ENCODE results near the gene CNIH3.

Gene CNIH3

GRCh38 chr1:224700918-224701531 lies 84.9 kb downstream of the CNIH3 start:
- no peaks in the 10 kb centered on the region for H3K4me1 ChIP-seq (ENCODE audit: control extremely low read depth in 1 of 4, control insufficient read depth in 4 of 4, insufficient read depth in 4 of 4, low read length in 3 of 4)
- H3K27me3 ChIP-seq (replicated peaks in 2 of 5; ENCODE audit: control insufficient read depth in 4 of 5, insufficient read depth in 5 of 5, low read length in 4 of 5), result peaks cover 0 to 3% (median 2%) of the 10 kb centered on the region in 5 experiments
- CTCF ChIA-PET, result interaction anchor here (0.6 to 1.7 kb wide), 4 partner anchors 12 to 151 kb away, joined by 3 to 8 read pairs (median 4); no protein-coding TSS in a partner anchor
- DNase-seq, result peak in 2 of 3 donors; percentile 2 to 4
- H3K9me3 ChIP-seq (ENCODE audit: control extremely low read depth in 1 of 5, control insufficient read depth in 4 of 5, insufficient read depth in 2 of 5, low read depth in 1 of 5, low read length in 4 of 5), result no peaks in the 10 kb centered on the region
- POLR2A ChIA-PET, result no interaction called here
- H3K4me3 ChIP-seq (ENCODE audit: control insufficient read depth in 1 of 7, extremely low read depth in 1 of 7, insufficient read depth in 4 of 7, low read depth in 2 of 7, low read length in 6 of 7), result no peak overlapping the region
- no peak overlapping the region for H3K27ac ChIP-seq (ENCODE audit: insufficient read depth in 1 of 2, low read depth in 1 of 2, low read length in 2 of 2, poor library complexity in 1 of 2, severe bottlenecking in 2 of 2)
- WGBS (ENCODE audit: insufficient coverage), result 82% methylated on average over 3 of the region's 4 CpGs
- no peaks in the 10 kb centered on the region for H3K36me3 ChIP-seq (ENCODE audit: control insufficient read depth in 4 of 4, insufficient read depth in 4 of 4, low read length in 3 of 4)

GRCh38 chr1:224703702-224704101 lies 87.6 kb downstream of the CNIH3 start:
- no peak for DNase-seq
- H3K4me1 ChIP-seq (ENCODE audit: control extremely low read depth in 1 of 4, control insufficient read depth in 4 of 4, insufficient read depth in 4 of 4, low read length in 3 of 4), result no peaks in the 10 kb centered on the region
- H3K27ac ChIP-seq (ENCODE audit: insufficient read depth in 1 of 2, low read depth in 1 of 2, low read length in 2 of 2, poor library complexity in 1 of 2, severe bottlenecking in 2 of 2), result no peak overlapping the region
- CTCF ChIA-PET, result no interaction called here
- 97% methylated on average over 7 of the region's 7 CpGs for WGBS (ENCODE audit: insufficient coverage)
- no peaks in the 10 kb centered on the region for H3K36me3 ChIP-seq (ENCODE audit: control insufficient read depth in 4 of 4, insufficient read depth in 4 of 4, low read length in 3 of 4)
- no peaks in the 10 kb centered on the region for H3K9me3 ChIP-seq (ENCODE audit: control extremely low read depth in 1 of 5, control insufficient read depth in 4 of 5, insufficient read depth in 2 of 5, low read depth in 1 of 5, low read length in 4 of 5)
- H3K27me3 ChIP-seq (replicated peaks in 2 of 5; ENCODE audit: control insufficient read depth in 4 of 5, insufficient read depth in 5 of 5, low read length in 4 of 5), result peaks cover 0 to 3% (median 2%) of the 10 kb centered on the region in 5 experiments
- POLR2A ChIA-PET, result no interaction called here
- H3K4me3 ChIP-seq (ENCODE audit: control insufficient read depth in 1 of 7, extremely low read depth in 1 of 7, insufficient read depth in 4 of 7, low read depth in 2 of 7, low read length in 6 of 7), result no peak overlapping the region

GRCh38 chr1:224704107-224704735 lies 88.1 kb downstream of the CNIH3 start:
- Histone ChIP-seq H3K4me3 (ENCODE audit: control insufficient read depth in 1 of 7, extremely low read depth in 1 of 7, insufficient read depth in 4 of 7, low read depth in 2 of 7, low read length in 6 of 7) (no peak overlapping the region), H3K27ac (ENCODE audit: insufficient read depth in 1 of 2, low read depth in 1 of 2, low read length in 2 of 2, poor library complexity in 1 of 2, severe bottlenecking in 2 of 2) (no peak overlapping the region), H3K4me1 (ENCODE audit: control extremely low read depth in 1 of 4, control insufficient read depth in 4 of 4, insufficient read depth in 4 of 4, low read length in 3 of 4) (no peaks in the 10 kb centered on the region), H3K9me3 (ENCODE audit: control extremely low read depth in 1 of 5, control insufficient read depth in 4 of 5, insufficient read depth in 2 of 5, low read depth in 1 of 5, low read length in 4 of 5) (no peaks in the 10 kb centered on the region), H3K36me3 (ENCODE audit: control insufficient read depth in 4 of 4, insufficient read depth in 4 of 4, low read length in 3 of 4) (no peaks in the 10 kb centered on the region), H3K27me3 (replicated peaks in 2 of 5; ENCODE audit: control insufficient read depth in 4 of 5, insufficient read depth in 5 of 5, low read length in 4 of 5) (peaks cover 0 to 3% (median 0%) of the 10 kb centered on the region in 5 experiments)
- no peak for DNase-seq
- ChIA-PET CTCF (no interaction called here), POLR2A (no interaction called here)
- 97% methylated on average over 6 of the region's 8 CpGs for WGBS (ENCODE audit: insufficient coverage)

GRCh38 chr1:224705578-224705977 lies 89.5 kb downstream of the CNIH3 start:
- CTCF ChIA-PET, result no interaction called here
- 50% methylated on average over 2 of the region's 3 CpGs for WGBS (ENCODE audit: insufficient coverage)
- no peak for DNase-seq
- Histone ChIP-seq H3K9me3 (ENCODE audit: control extremely low read depth in 1 of 5, control insufficient read depth in 4 of 5, insufficient read depth in 2 of 5, low read depth in 1 of 5, low read length in 4 of 5) (no peaks in the 10 kb centered on the region), H3K36me3 (ENCODE audit: control insufficient read depth in 4 of 4, insufficient read depth in 4 of 4, low read length in 3 of 4) (no peaks in the 10 kb centered on the region), H3K4me1 (ENCODE audit: control extremely low read depth in 1 of 4, control insufficient read depth in 4 of 4, insufficient read depth in 4 of 4, low read length in 3 of 4) (no peaks in the 10 kb centered on the region), H3K27ac (ENCODE audit: insufficient read depth in 1 of 2, low read depth in 1 of 2, low read length in 2 of 2, poor library complexity in 1 of 2, severe bottlenecking in 2 of 2) (no peak overlapping the region), H3K4me3 (ENCODE audit: control insufficient read depth in 1 of 7, extremely low read depth in 1 of 7, insufficient read depth in 4 of 7, low read depth in 2 of 7, low read length in 6 of 7) (no peak overlapping the region), H3K27me3 (replicated peaks in 2 of 5; ENCODE audit: control insufficient read depth in 4 of 5, insufficient read depth in 5 of 5, low read length in 4 of 5) (peaks cover 0 to 3% (median 0%) of the 10 kb centered on the region in 5 experiments)
- POLR2A ChIA-PET, result interaction anchor here (0.6 kb wide), 1 partner anchor 15 kb away, joined by 3 read pairs; no protein-coding TSS in a partner anchor

GRCh38 chr1:224707843-224708725 lies 92.0 kb downstream of the CNIH3 start:
- POLR2A ChIA-PET, result interaction anchor here (0.6 kb wide), 1 partner anchor 183 kb away, joined by 3 read pairs; no protein-coding TSS in a partner anchor
- CTCF ChIA-PET, result interaction anchor here (1.5 kb wide), 1 partner anchor 36 kb away, joined by 3 read pairs; no protein-coding TSS in a partner anchor
- Histone ChIP-seq H3K36me3 (ENCODE audit: control insufficient read depth in 4 of 4, insufficient read depth in 4 of 4, low read length in 3 of 4) (no peaks in the 10 kb centered on the region), H3K27me3 (replicated peaks in 2 of 5; ENCODE audit: control insufficient read depth in 4 of 5, insufficient read depth in 5 of 5, low read length in 4 of 5) (peaks cover 0 to 3% (median 0%) of the 10 kb centered on the region in 5 experiments), H3K9me3 (ENCODE audit: control extremely low read depth in 1 of 5, control insufficient read depth in 4 of 5, insufficient read depth in 2 of 5, low read depth in 1 of 5, low read length in 4 of 5) (no peaks in the 10 kb centered on the region), H3K4me3 (ENCODE audit: control insufficient read depth in 1 of 7, extremely low read depth in 1 of 7, insufficient read depth in 4 of 7, low read depth in 2 of 7, low read length in 6 of 7) (no peak overlapping the region), H3K27ac (ENCODE audit: insufficient read depth in 1 of 2, low read depth in 1 of 2, low read length in 2 of 2, poor library complexity in 1 of 2, severe bottlenecking in 2 of 2) (no peak overlapping the region), H3K4me1 (ENCODE audit: control extremely low read depth in 1 of 4, control insufficient read depth in 4 of 4, insufficient read depth in 4 of 4, low read length in 3 of 4) (no peaks in the 10 kb centered on the region)
- 97% methylated on average over 7 of the region's 7 CpGs for WGBS (ENCODE audit: insufficient coverage)
- no peak for DNase-seq

GRCh38 chr1:224710196-224710595 lies 94.1 kb downstream of the CNIH3 start:
- CTCF ChIA-PET, result no interaction called here
- DNase-seq, result no peak
- H3K4me3 ChIP-seq (ENCODE audit: control insufficient read depth in 1 of 7, extremely low read depth in 1 of 7, insufficient read depth in 4 of 7, low read depth in 2 of 7, low read length in 6 of 7), result no peak overlapping the region
- WGBS (ENCODE audit: insufficient coverage), result 100% methylated on average over 3 of the region's 3 CpGs
- no peaks in the 10 kb centered on the region for H3K9me3 ChIP-seq (ENCODE audit: control extremely low read depth in 1 of 5, control insufficient read depth in 4 of 5, insufficient read depth in 2 of 5, low read depth in 1 of 5, low read length in 4 of 5)
- H3K27me3 ChIP-seq (replicated peaks in 2 of 5; ENCODE audit: control insufficient read depth in 4 of 5, insufficient read depth in 5 of 5, low read length in 4 of 5), result peaks cover 0 to 3% (median 0%) of the 10 kb centered on the region in 5 experiments
- H3K36me3 ChIP-seq (ENCODE audit: control insufficient read depth in 4 of 4, insufficient read depth in 4 of 4, low read length in 3 of 4), result no peaks in the 10 kb centered on the region
- H3K4me1 ChIP-seq (ENCODE audit: control extremely low read depth in 1 of 4, control insufficient read depth in 4 of 4, insufficient read depth in 4 of 4, low read length in 3 of 4), result no peaks in the 10 kb centered on the region
- POLR2A ChIA-PET, result no interaction called here
- no peak overlapping the region for H3K27ac ChIP-seq (ENCODE audit: insufficient read depth in 1 of 2, low read depth in 1 of 2, low read length in 2 of 2, poor library complexity in 1 of 2, severe bottlenecking in 2 of 2)

Measured in common myeloid progenitor, CD34-positive (primary cell).